Measurements from ENCODE around the gene CTPS1. TPM values are rescaled to one million over a fixed set of nuclear protein-coding genes. Genes with fewer than 3 reads are reported as not detected.

The CTPS1 gene
- total RNA-seq, 1 experiment from 2014 or later, result 73.4 TPM

- no peaks in the 10 kb centered on the region; the same call in 1 of the 2 replicates for H3K27me3 Mint-ChIP-seq (ENCODE audit: low read depth)
- no peaks in the 10 kb centered on the region for H3K36me3 Mint-ChIP-seq
- ChIA-PET CTCF (interaction anchor here (1.2 to 4.5 kb wide), 4 partner anchors 8 to 78 kb away, joined by 3 to 44 read pairs (median 10); no protein-coding TSS in a partner anchor), POLR2A (no interaction called here)
- peak overlapping the region; percentile 71; the same call in 1 of the 2 replicates for H3K27ac Mint-ChIP-seq
- no peak overlapping the region for H3K4me3 Mint-ChIP-seq
- DNase-seq (ENCODE audit: low spot score) (no peak), ATAC-seq (no peak)
- H3K4me1 Mint-ChIP-seq, result peaks cover 18% of the 10 kb centered on the region
- TF ChIP-seq ZNF281 (CRISPR knock-in tag; IDR thresholded peaks at IDR 0.05), result no peak
- no peak for TF ChIP-seq FOXK1 (CRISPR knock-in tag; IDR thresholded peaks at IDR 0.05)
- no peak for TF ChIP-seq TEAD1 (CRISPR knock-in tag; IDR thresholded peaks at IDR 0.05)
- TF ChIP-seq AFF4 (CRISPR knock-in tag; IDR thresholded peaks at IDR 0.05; ENCODE audit: borderline replicate concordance), result no peak
- TF ChIP-seq ATF3 (CRISPR knock-in tag; conservative IDR thresholded peaks at IDR 0.05), result no peak
- no peak for TF ChIP-seq NR2C2 (CRISPR knock-in tag; IDR thresholded peaks at IDR 0.05)
- no peak for TF ChIP-seq JUN (CRISPR knock-in tag; IDR thresholded peaks at IDR 0.05)
- TF ChIP-seq ZBTB43 (CRISPR knock-in tag; IDR thresholded peaks at IDR 0.05), result no peak
- TF ChIP-seq ZNF423 (CRISPR knock-in tag; IDR thresholded peaks at IDR 0.05), result no peak
- TF ChIP-seq KAT7 (CRISPR knock-in tag; IDR thresholded peaks at IDR 0.05; ENCODE audit: borderline replicate concordance), result no peak
- no peak for TF ChIP-seq MYBL2 (CRISPR knock-in tag; IDR thresholded peaks at IDR 0.05)
- TF ChIP-seq PRDM15 (CRISPR knock-in tag; IDR thresholded peaks at IDR 0.05), result no peak
- TF ChIP-seq SP1 (CRISPR knock-in tag; conservative IDR thresholded peaks at IDR 0.05), result no peak
- no peak for TF ChIP-seq SMAD3 (CRISPR knock-in tag; IDR thresholded peaks at IDR 0.05; ENCODE audit: borderline replicate concordance)
- no peak for TF ChIP-seq GTF2I (CRISPR knock-in tag; conservative IDR thresholded peaks at IDR 0.05)
- TF ChIP-seq CDX4 (CRISPR knock-in tag; IDR thresholded peaks at IDR 0.05; ENCODE audit: borderline replicate concordance), result no peak
- TF ChIP-seq CTCF (IDR thresholded peaks at IDR 0.05), result no peak
- TF ChIP-seq USF1 (CRISPR knock-in tag; IDR thresholded peaks at IDR 0.05), result no peak
- no peak for TF ChIP-seq E2F1 (CRISPR knock-in tag; IDR thresholded peaks at IDR 0.05)
- TF ChIP-seq OVOL2 (CRISPR knock-in tag; IDR thresholded peaks at IDR 0.05; ENCODE audit: borderline replicate concordance), result no peak
- H3K9me3 Mint-ChIP-seq, result peaks cover 5% of the 10 kb centered on the region; the same call in 1 of the 2 replicates
Observed at GRCh38 chr1:40931601-40932000, 47.9 kb upstream of the CTPS1 start.
